Fibroblast of pulmonary artery (primary cell): ENCODE data around the gene PRSS21.

Source experiments
- DNase-seq: peaks from one replicate; pipeline ENCODE4 v3.0.0-alpha.2; 2010; ENCODE audit warnings: low read depth
- H3K4me3 ChIP-seq: replicated peaks from 2 replicates; pipeline ENCODE4 v1.5.1; 2011; ENCODE audit warnings: low read depth, mild to moderate bottlenecking, control low read depth, low read length, moderate library complexity
- CTCF ChIP-seq: IDR thresholded peaks from 2 replicates; pipeline ENCODE4 v1.5.1; 2011; ENCODE audit warnings: mild to moderate bottlenecking, control low read depth, low read length, inconsistent platforms; ENCODE audit errors: missing control alignments

PRSS21 gene

DNA sequence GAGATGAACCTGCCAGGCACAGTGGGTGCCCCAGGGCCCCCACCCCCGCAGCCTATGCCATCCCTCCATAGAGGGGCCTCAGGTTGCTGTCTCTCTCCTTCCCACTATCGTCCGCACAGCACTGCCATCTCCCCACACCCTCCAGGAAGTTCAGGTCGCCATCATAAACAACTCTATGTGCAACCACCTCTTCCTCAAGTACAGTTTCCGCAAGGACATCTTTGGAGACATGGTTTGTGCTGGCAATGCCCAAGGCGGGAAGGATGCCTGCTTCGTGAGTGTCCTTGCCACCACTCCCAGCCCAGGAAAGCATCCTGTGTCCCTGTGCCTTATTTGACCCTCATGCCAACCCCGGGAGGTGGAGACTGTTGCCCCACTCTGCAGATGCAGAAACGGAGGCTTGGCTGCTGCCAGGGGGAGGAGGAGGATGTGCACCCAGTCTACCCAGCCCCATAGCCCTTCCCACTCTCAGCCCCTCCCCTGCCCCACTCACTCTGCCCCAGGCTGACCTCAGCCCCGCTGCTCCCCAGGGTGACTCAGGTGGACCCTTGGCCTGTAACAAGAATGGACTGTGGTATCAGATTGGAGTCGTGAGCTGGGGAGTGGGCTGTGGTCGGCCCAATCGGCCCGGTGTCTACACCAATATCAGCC is 3.9 kb downstream of the PRSS21 start:
- no peak for TF ChIP-seq CTCF
- no peak for DNase-seq
- no peak overlapping the region for H3K4me3 ChIP-seq

GRCh38 chr16:2821487-2822157 is 4.6 kb downstream of the PRSS21 start:
- no peak for DNase-seq
- no peak overlapping the region for H3K4me3 ChIP-seq
- no peak for TF ChIP-seq CTCF

GRCh38 chr16:2822158-2822495 is 5.1 kb downstream of the PRSS21 start:
- DNase-seq: no peak
- TF ChIP-seq CTCF: no peak
- no peak overlapping the region for H3K4me3 ChIP-seq

DNA sequence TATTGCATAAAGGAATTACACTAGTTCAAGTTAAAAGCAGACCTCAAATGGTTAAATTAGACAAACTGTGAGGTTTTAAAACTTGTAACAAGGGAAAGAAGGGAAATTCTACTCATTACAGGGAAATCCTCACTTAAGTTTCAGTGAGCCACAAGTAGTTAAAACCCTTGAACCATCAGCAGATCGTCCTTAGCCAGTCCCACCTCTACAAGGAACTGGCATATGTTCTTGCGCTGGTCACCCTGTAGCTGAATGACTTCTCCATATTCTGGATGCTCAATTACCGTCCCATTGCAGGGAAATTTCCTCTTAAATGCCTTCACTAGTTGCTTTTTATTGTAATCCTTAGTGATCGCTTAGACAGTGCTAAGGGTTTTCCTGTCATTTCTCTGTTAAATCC is 5.5 kb downstream of the PRSS21 start:
- no peak for DNase-seq
- no peak overlapping the region for H3K4me3 ChIP-seq
- TF ChIP-seq CTCF: no peak

GRCh38 chr16:2824626-2825025 is 7.6 kb downstream of the PRSS21 start:
- no peak for TF ChIP-seq CTCF
- H3K4me3 ChIP-seq: no peak overlapping the region
- no peak for DNase-seq

GRCh38 chr16:2825049-2825742 is 8.2 kb downstream of the PRSS21 start:
- DNase-seq: no peak
- TF ChIP-seq CTCF: no peak
- H3K4me3 ChIP-seq: no peak overlapping the region
